Renal cortex interstitium (tissue), 15 donors: Measurements from ENCODE around the gene WAPL. TPM values are rescaled to one million over a fixed set of nuclear protein-coding genes. Genes with fewer than 3 reads are reported as not detected.
"Not testable (repeated sequence)": the region's sequence is repeated elsewhere in the genome, so short reads cannot be mapped to it uniquely, and the experiment has no call there.

Experiments used
- DNase-seq, 11 donors: peaks; one replicate each; pipeline ENCODE4 v3.0.0-alpha.2; 2013; ENCODE audit warnings: low read depth in 9 of 11, low spot score in 4 of 11; ENCODE audit errors: extremely low read depth in 1 of 11
- long read RNA-seq, 16 experiments: transcript quantifications; one replicate each; lab custom pipeline, GENCODE V29; 2026
- polyA plus RNA-seq, 3 donors: library from polyadenylated mRNA; unstranded; fragments of 120-200 nt; gene quantifications; one replicate each; pipeline ENCODE4 v1.2.1, GENCODE V29; 2013; ENCODE audit not compliant: insufficient read length in 3 of 3

WAPL gene
- polyA plus RNA-seq: 10 to 100 TPM; 43.7 to 57.5 (median 46.4) TPM
- long read RNA-seq, donor 1: 0 reads
- long read RNA-seq, donor 2: 0 reads
- long read RNA-seq, donor 3, full-length matches to known transcripts: 2 of 12 reads
- long read RNA-seq, donor 3, partial matches to known transcripts: 10 of 12 reads
- long read RNA-seq, donor 3, other reads (novel, unspliced or antisense): 0 of 12 reads
- long read RNA-seq, donor 4, full-length matches to known transcripts: 2 of 2 reads
- long read RNA-seq, donor 4, partial matches to known transcripts: 0 of 2 reads
- long read RNA-seq, donor 4, other reads (novel, unspliced or antisense): 0 of 2 reads
- long read RNA-seq, donor 5: 0 reads
- long read RNA-seq, donor 6: 0 reads
- long read RNA-seq, donor 7, partial matches to known transcripts: 0 of 1 reads
- long read RNA-seq, donor 7, other reads (novel, unspliced or antisense): 0 of 1 reads
- long read RNA-seq, donor 8, full-length matches to known transcripts: 1 of 8 reads
- long read RNA-seq, donor 8, partial matches to known transcripts: 7 of 8 reads
- long read RNA-seq, donor 8, other reads (novel, unspliced or antisense): 0 of 8 reads
- long read RNA-seq, donor 9, partial matches to known transcripts: 6 of 6 reads
- long read RNA-seq, donor 9, other reads (novel, unspliced or antisense): 0 of 6 reads
- long read RNA-seq, donor 10: 0 reads
- long read RNA-seq, donor 11, full-length matches to known transcripts: 2 of 7 reads
- long read RNA-seq, donor 11, partial matches to known transcripts: 5 of 7 reads
- long read RNA-seq, donor 11, other reads (novel, unspliced or antisense): 0 of 7 reads
- long read RNA-seq, donor 12: 0 reads
- long read RNA-seq, donor 13: 0 reads
- long read RNA-seq, donor 14, partial matches to known transcripts: 8 of 9 reads
- long read RNA-seq, donor 14, other reads (novel, unspliced or antisense): 0 of 9 reads
- long read RNA-seq, donor 15: 0 reads
- long read RNA-seq, donor 16, full-length matches to known transcripts: 4 of 15 reads
- long read RNA-seq, donor 16, partial matches to known transcripts: 11 of 15 reads
- long read RNA-seq, donor 16, other reads (novel, unspliced or antisense): 0 of 15 reads

- peak; percentile 80 to 96 (median 92) for DNase-seq
Observed at GRCh38 chr10:86521678-86522509, at the start of gene WAPL. WAPL (minus strand) TSS chr10:86521792; CDS start chr10:86518069, 3,723 bp downstream.

- DNase-seq: no peak
Observed at GRCh38 chr10:86569335-86569734, 47.7 kb upstream of the WAPL start.

- DNase-seq: not testable (repeated sequence)
Observed at GRCh38 chr10:86566518-86566917, 44.9 kb upstream of the WAPL start.

GRCh38 chr10:86563338-86563737 is 41.7 kb upstream of the WAPL start:
- not testable (repeated sequence) for DNase-seq

GRCh38 chr10:86558695-86559094 is 37.1 kb upstream of the WAPL start:
- not testable (repeated sequence) for DNase-seq

- DNase-seq: no peak
Observed at GRCh38 chr10:86556933-86557649, 35.5 kb upstream of the WAPL start.

GRCh38 chr10:86556532-86556931 is 34.9 kb upstream of the WAPL start:
- DNase-seq: no peak

GRCh38 chr10:86553639-86554038 is 32.0 kb upstream of the WAPL start:
- DNase-seq: no peak

GRCh38 chr10:86553213-86553612 is 31.6 kb upstream of the WAPL start:
- DNase-seq: no peak

GRCh38 chr10:86547296-86547695 is 25.7 kb upstream of the WAPL start:
- no peak for DNase-seq

GRCh38 chr10:86545101-86545500 is 23.5 kb upstream of the WAPL start:
- no peak for DNase-seq

- DNase-seq: no peak
Observed at GRCh38 chr10:86540016-86540415, 18.4 kb upstream of the WAPL start.

- no peak for DNase-seq
Observed at GRCh38 chr10:86538547-86538946, 17.0 kb upstream of the WAPL start.

GRCh38 chr10:86538040-86538439 is 16.4 kb upstream of the WAPL start:
- not testable (repeated sequence) for DNase-seq

GRCh38 chr10:86536294-86536861 is 14.8 kb upstream of the WAPL start:
- no peak for DNase-seq

GRCh38 chr10:86535132-86535882 is 13.7 kb upstream of the WAPL start:
- DNase-seq: peak in 3 of 11 donors; percentile 22 to 31 (median 23)

- no peak for DNase-seq
Observed at GRCh38 chr10:86533328-86533727, 11.7 kb upstream of the WAPL start.
